ENCODE data around the gene FPR3. TPM values are rescaled to one million over a fixed set of nuclear protein-coding genes. Genes with fewer than 3 reads are reported as not detected.

The FPR3 gene
- polyA plus RNA-seq, 6 donors from 2014 or later: not detected

Other genes starting within 250 kb of the FPR3 start
- gene ZNF175, start 223.9 kb upstream of the FPR3 start, polyA plus RNA-seq (ENCODE audit: low read depth in 6 of 6): 1 to 10 TPM in 5 of 6 donors, under 1 TPM in 1; 0.94 to 5.1 (median 3.1) TPM
- 1 to 10 TPM in 1 of 6 donors, not detected in 5; 3.7 TPM for gene SIGLEC5, start 164.8 kb upstream of the FPR3 start, polyA plus RNA-seq (ENCODE audit: low read depth in 6 of 6)
- 10 to 100 TPM; 14.3 to 27.2 (median 19.9) TPM for gene SIGLEC14, start 148.3 kb upstream of the FPR3 start, polyA plus RNA-seq (ENCODE audit: low read depth in 6 of 6)
- gene SPACA6, start 101.8 kb upstream of the FPR3 start, polyA plus RNA-seq (ENCODE audit: low read depth in 6 of 6): 1 to 10 TPM in 5 of 6 donors, under 1 TPM in 1; 0.85 to 6.8 (median 3.6) TPM
- under 1 TPM in 1 of 6 donors, not detected in 5; 0.29 TPM for gene HAS1, start 71.2 kb upstream of the FPR3 start, polyA plus RNA-seq (ENCODE audit: low read depth in 6 of 6)
- 1 to 10 TPM in 4 of 6 donors, under 1 TPM in 2; 0.18 to 6.3 (median 1.2) TPM for gene FPR1, start 43.3 kb upstream of the FPR3 start, polyA plus RNA-seq (ENCODE audit: low read depth in 6 of 6)
- gene FPR2, start 34.0 kb upstream of the FPR3 start, polyA plus RNA-seq (ENCODE audit: low read depth in 6 of 6): under 1 TPM in 1 of 6 donors, not detected in 5; 0.71 TPM
- gene ZNF577, start 92.8 kb downstream of the FPR3 start, polyA plus RNA-seq (ENCODE audit: low read depth in 6 of 6): 10 to 100 TPM in 1 of 6 donors, 1 to 10 TPM in 5; 3.8 to 11.0 (median 5.6) TPM
- 10 to 100 TPM in 5 of 6 donors, 1 to 10 TPM in 1; 8.3 to 17.7 (median 13.0) TPM for gene ZNF649, start 109.9 kb downstream of the FPR3 start, polyA plus RNA-seq (ENCODE audit: low read depth in 6 of 6)
- gene ZNF613, start 132.3 kb downstream of the FPR3 start, polyA plus RNA-seq (ENCODE audit: low read depth in 6 of 6): 1 to 10 TPM; 2.1 to 8.4 (median 6.1) TPM
- 10 to 100 TPM; 24.0 to 42.2 (median 33.3) TPM for gene ZNF350, start 191.7 kb downstream of the FPR3 start, polyA plus RNA-seq (ENCODE audit: low read depth in 6 of 6)
- 10 to 100 TPM in 2 of 6 donors, 1 to 10 TPM in 4; 6.9 to 14.9 (median 8.4) TPM for gene ZNF615, start 213.1 kb downstream of the FPR3 start, polyA plus RNA-seq (ENCODE audit: low read depth in 6 of 6)
- 10 to 100 TPM in 3 of 6 donors, 1 to 10 TPM in 3; 7.1 to 17.2 (median 9.5) TPM for gene ZNF614, start 233.2 kb downstream of the FPR3 start, polyA plus RNA-seq (ENCODE audit: low read depth in 6 of 6)